HepG2 (cell line): ENCODE measurements around the gene KCNJ5. TPM values are rescaled to one million over a fixed set of nuclear protein-coding genes. Genes with fewer than 3 reads are reported as not detected.

Experiments used
- ATAC-seq: fragments of 200-7000 bp; cut with Tn5 transposase; 3 replicates; pipeline ENCODE4 v1.9.1; 2020; ENCODE audit warnings: mild to moderate bottlenecking, moderate library complexity
- BruUV-seq: library from RNA; stranded (reverse); fragments of 400-500 nt; replicated peaks from 2 replicates; lab custom pipeline; 2021; lab: Mats Ljungman, UMichigan
- CTCF ChIA-PET: fragments of 300-600 bp; formaldehyde crosslinking; extraction: SDS; loops from one replicate; lab custom pipeline; 2021; ENCODE audit warnings: low total read pairs, inconsistent platforms, low intra/inter-chr PET ratio; lab: Yijun Ruan, JAX
- POLR2A ChIA-PET: fragments of 350-600 bp; sonication (Branson Sonifier 250); formaldehyde crosslinking; loops from one replicate; lab custom pipeline; 2020; ENCODE audit warnings: antibody characterized with exemption, inconsistent platforms; lab: Yijun Ruan, JAX
- DNase-seq: peaks from one replicate; pipeline ENCODE4 v3.0.0-alpha.2; 2015; ENCODE audit warnings: low spot score
- FAIRE-seq: peaks from 3 replicates; lab custom pipeline; 2011; peaks lifted over from hg19 to GRCh38; lab: Jason Lieb, UNC
- H2AFZ ChIP-seq: one replicate; pipeline ENCODE4 v1.6.1; 2011; ENCODE audit warnings: low read length, inconsistent platforms
- H3K27ac ChIP-seq: fragments of 300-600 bp; 3 replicates; pipeline ENCODE4 v1.8.0; 2011; ENCODE audit warnings: mixed run types, mild to moderate bottlenecking, mixed read lengths, low read length, inconsistent platforms; ENCODE audit not compliant: insufficient read depth; ENCODE audit errors: extremely low read length
- H3K27me3 ChIP-seq, 2 experiments: fragments of 200-600 bp in 1 of 2; 2 replicates in 1 of 2; 3 replicates in 1 of 2; pipeline versions ENCODE4 v1.6.0 to v1.8.0; 2011; ENCODE audit warnings: low read length in 2 of 2, mild to moderate bottlenecking in 2 of 2, moderate library complexity in 2 of 2, inconsistent platforms in 1 of 2; ENCODE audit not compliant: insufficient read depth in 2 of 2, control insufficient read depth in 1 of 2
- H3K36me3 ChIP-seq, 2 experiments: fragments of 200-600 bp in 1 of 2; replicated peaks in 1 of 2; 2 replicates in 1 of 2; 3 replicates in 1 of 2; pipeline versions ENCODE4 v1.5.1 to v1.8.0; 2011; ENCODE audit warnings: low read length in 2 of 2, inconsistent platforms in 1 of 2; ENCODE audit not compliant: insufficient read depth in 2 of 2, control insufficient read depth in 1 of 2
- H3K4me1 ChIP-seq: 2 replicates; pipeline ENCODE4 v1.5.1; 2012; ENCODE audit warnings: low read length, inconsistent platforms; ENCODE audit not compliant: insufficient read depth
- H3K4me2 ChIP-seq: 2 replicates; pipeline ENCODE4 v1.6.0; 2011; ENCODE audit warnings: low read depth, low read length, inconsistent platforms
- H3K4me3 ChIP-seq, 3 experiments: fragments of 200-600 bp in 1 of 3; sonication (generic), shearing (Covaris generic) in 1 of 3; replicated peaks in 1 of 3; 2 replicates each; pipeline ENCODE4 v1.5.1; 2011 to 2016; ENCODE audit warnings: low read length in 3 of 3, inconsistent platforms in 2 of 3, low read depth in 2 of 3, mild to moderate bottlenecking in 2 of 3, control low read depth in 1 of 3, mixed read lengths in 1 of 3; ENCODE audit not compliant: insufficient read depth in 1 of 3
- H3K79me2 ChIP-seq: one replicate; pipeline ENCODE4 v1.6.1; 2011; ENCODE audit warnings: low read length, inconsistent platforms; ENCODE audit not compliant: insufficient read depth
- H3K9ac ChIP-seq: 2 replicates; pipeline ENCODE4 v1.6.0; 2011; ENCODE audit warnings: mild to moderate bottlenecking, low read depth, low read length, inconsistent platforms; ENCODE audit not compliant: insufficient read depth
- H3K9me3 ChIP-seq: 2 replicates; pipeline ENCODE4 v1.5.1; 2012; ENCODE audit warnings: mild to moderate bottlenecking, low read length
- H4K20me1 ChIP-seq: 2 replicates; pipeline ENCODE4 v1.6.0; 2011; ENCODE audit warnings: inconsistent platforms, mild to moderate bottlenecking, low read length, moderate library complexity; ENCODE audit not compliant: insufficient read depth
- ATF7 ChIP-seq, 2 experiments: fragments of 450-650 bp in 1 of 2; sonication (generic) in 1 of 2; formaldehyde crosslinking in 1 of 2; IDR thresholded peaks; 2 replicates each; pipeline versions ENCODE4 v1.4.0 to v1.6.1; 2016 to 2020; ENCODE audit warnings: antibody characterized with exemption in 1 of 2, mild to moderate bottlenecking in 1 of 2, missing genetic modification reagents in 1 of 2
- GTF2F1 ChIP-seq: fragments of 150-350 bp; IDR thresholded peaks from 2 replicates; pipeline ENCODE4 v1.6.1; 2014; ENCODE audit warnings: low read length
- HBP1 ChIP-seq: IDR thresholded peaks from 2 replicates; pipeline ENCODE4 v1.6.1; 2016; ENCODE audit warnings: low read depth, control low read depth
- HNF1B ChIP-seq: sonication (generic); formaldehyde crosslinking; IDR thresholded peaks from 2 replicates; pipeline ENCODE4 v1.5.1; 2020; ENCODE audit warnings: mild to moderate bottlenecking, moderate library complexity, missing genetic modification reagents
- JDP2 ChIP-seq: sonication (generic); formaldehyde crosslinking; IDR thresholded peaks from 2 replicates; pipeline ENCODE4 v1.8.1; 2022; ENCODE audit warnings: missing genetic modification reagents, borderline replicate concordance
- NR3C1 ChIP-seq: sonication (generic); formaldehyde crosslinking; IDR thresholded peaks from 2 replicates; pipeline ENCODE4 v1.4.0; 2020; ENCODE audit warnings: missing genetic modification reagents
- RCOR2 ChIP-seq: IDR thresholded peaks from 2 replicates; pipeline ENCODE4 v1.6.1; 2016; ENCODE audit warnings: missing biosample characterization, missing genetic modification reagents
- TRIM24 ChIP-seq: sonication (generic); formaldehyde crosslinking; IDR thresholded peaks from 2 replicates; pipeline ENCODE4 v1.8.0; 2022; ENCODE audit warnings: mild to moderate bottlenecking, missing genetic modification reagents
- ZNF282 ChIP-seq: fragments of 450-650 bp; IDR thresholded peaks from 2 replicates; pipeline ENCODE4 v1.6.1; 2018; ENCODE audit not compliant: partially characterized antibody
- ZNF614 ChIP-seq: IDR thresholded peaks from 2 replicates; pipeline ENCODE4 v1.6.1; 2018; ENCODE audit warnings: missing biosample characterization, missing genetic modification reagents, inconsistent platforms, borderline replicate concordance
- WGBS: methylation state at CpG from one replicate; pipeline ENCODE4 v1.1.6; 2017; ENCODE audit warnings: low lambda C conversion rate; 5-methylcytosine and 5-hydroxymethylcytosine counted together
- in situ Hi-C: cut with HindIII; loops from 2 replicates; pipeline ENCODE4 v1.10.0; 2017; ENCODE audit warnings: low pct_unique_long_range_greater_than_20kb; ENCODE audit not compliant: extremely low pct_ligation_motif_present
- intact Hi-C: fragments of 100-400 bp; cut with micrococcal nuclease; formaldehyde crosslinking; loops from one replicate; pipeline ENCODE4 v1.10.0; 2022; ENCODE audit not compliant: unreplicated experiment
- polyA plus RNA-seq, 8 experiments: library from polyadenylated mRNA; depleted of rRNA in 3 of 8; stranded (reverse) in 7 of 8; unstranded in 1 of 8; fragments of >200 nt; fragmentation: Illumina TruSeq in 4 of 8; extraction: Trizol in 4 of 8; gene quantifications; 2 replicates each; pipeline versions ENCODE4 v1.2.1 to v1.2.3, GENCODE V29; 2011 to 2016; ENCODE audit warnings: low read depth in 4 of 8, missing spikeins in 1 of 8, mixed read lengths in 1 of 8; ENCODE audit not compliant: insufficient read depth in 1 of 8
- total RNA-seq, 5 experiments: library from RNA; depleted of rRNA; stranded (reverse); fragments of >200 nt; fragmentation: Illumina TruSeq; extraction: Trizol; gene quantifications; 2 replicates each; pipeline ENCODE4 v1.2.3, GENCODE V29; 2016; ENCODE audit warnings: low read depth in 1 of 5
- TF ChIP-seq, protein P1 (sequence below): IDR thresholded peaks from 2 replicates; pipeline ENCODE4 v1.6.1; 2012; ENCODE audit warnings: inconsistent platforms
- TF ChIP-seq, protein P2 (sequence below): sonication (generic); formaldehyde crosslinking; IDR thresholded peaks from 2 replicates; pipeline ENCODE4 v1.4.0; 2020; ENCODE audit warnings: mild to moderate bottlenecking, missing genetic modification reagents

The KCNJ5 gene
- total and polyA plus RNA-seq, 2 of the 13 experiments (the other 11 are each of a cell fraction or from before 2014, with no cell fraction given): not detected

DNA sequence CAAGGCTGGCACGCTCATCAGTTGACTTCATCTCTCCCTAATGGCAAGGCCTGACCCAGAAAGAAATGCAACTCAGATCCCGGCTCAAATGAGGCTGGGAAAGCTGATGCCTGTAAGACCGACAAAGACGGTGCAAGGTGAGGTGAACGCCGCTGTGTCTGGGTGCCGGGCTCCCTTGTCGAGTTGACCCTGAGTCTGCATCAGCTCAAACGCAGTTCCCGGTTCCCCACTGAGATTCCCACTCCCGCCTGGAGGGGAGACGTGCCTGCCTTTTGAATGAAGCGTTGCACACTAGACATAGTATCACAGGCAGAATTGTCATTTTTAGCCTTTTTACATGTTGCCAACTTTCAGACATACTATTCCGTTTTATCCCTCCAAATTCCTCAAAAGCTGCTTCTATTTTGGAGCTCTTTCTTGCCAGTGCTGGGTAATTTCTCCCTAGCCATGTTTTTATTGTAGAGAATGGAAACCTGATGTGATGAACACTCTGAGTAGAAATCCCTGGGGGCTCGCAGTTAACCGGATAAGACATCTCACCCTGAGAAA, 52.3 kb downstream of the KCNJ5 start:
- no peaks in the 10 kb centered on the region for H3K79me2 ChIP-seq
- H2AFZ ChIP-seq: no peak overlapping the region
- H3K36me3 ChIP-seq: no peaks in the 10 kb centered on the region
- BruUV-seq: no TSS peak
- no peaks in the 10 kb centered on the region for H3K4me1 ChIP-seq
- FAIRE-seq (no peak), ATAC-seq (no peak), DNase-seq (no peak)
- H3K27me3 ChIP-seq: peaks cover 8 to 52% of the 10 kb centered on the region in 2 experiments; a peak in 4 of 5 replicates
- in situ Hi-C loops: no loop called here
- ChIA-PET POLR2A (no interaction called here), CTCF (no interaction called here)
- no peaks in the 10 kb centered on the region for H3K9me3 ChIP-seq
- no peak overlapping the region for H3K9ac ChIP-seq
- no peak for TF ChIP-seq HBP1 (CRISPR knock-in tag)
- no peak for TF ChIP-seq ZNF282
- TF ChIP-seq RCOR2 (CRISPR knock-in tag): no peak
- TF ChIP-seq JDP2 (CRISPR knock-in tag): no peak
- no peak for TF ChIP-seq HNF1B (CRISPR knock-in tag)
- no peak for TF ChIP-seq TRIM24 (CRISPR knock-in tag)
- TF ChIP-seq GTF2F1: no peak
- no peak for TF ChIP-seq ZNF614 (CRISPR knock-in tag)
- TF ChIP-seq, protein P1, sequence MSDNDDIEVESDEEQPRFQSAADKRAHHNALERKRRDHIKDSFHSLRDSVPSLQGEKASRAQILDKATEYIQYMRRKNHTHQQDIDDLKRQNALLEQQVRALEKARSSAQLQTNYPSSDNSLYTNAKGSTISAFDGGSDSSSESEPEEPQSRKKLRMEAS: no peak
- no peak for TF ChIP-seq NR3C1 (CRISPR knock-in tag)
- TF ChIP-seq, protein P2, sequence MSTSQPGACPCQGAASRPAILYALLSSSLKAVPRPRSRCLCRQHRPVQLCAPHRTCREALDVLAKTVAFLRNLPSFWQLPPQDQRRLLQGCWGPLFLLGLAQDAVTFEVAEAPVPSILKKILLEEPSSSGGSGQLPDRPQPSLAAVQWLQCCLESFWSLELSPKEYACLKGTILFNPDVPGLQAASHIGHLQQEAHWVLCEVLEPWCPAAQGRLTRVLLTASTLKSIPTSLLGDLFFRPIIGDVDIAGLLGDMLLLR (CRISPR knock-in tag): no peak
- no peak for TF ChIP-seq ATF7 (IDR thresholded peaks at IDR 0.05)
- no peak for TF ChIP-seq ATF7 (CRISPR knock-in tag; IDR thresholded peaks at IDR 0.05)
- H4K20me1 ChIP-seq: no peaks in the 10 kb centered on the region
- WGBS: 40% methylated on average over 16 of the region's 16 CpGs
- no peak overlapping the region for H3K4me3 ChIP-seq
- intact Hi-C loops: no loop called here
- no peak overlapping the region for H3K27ac ChIP-seq
- no peak overlapping the region for H3K4me2 ChIP-seq
